SH-SY5Y (cell line): ENCODE measurements around the gene AGBL1.

Source experiments
- GATA2 ChIP-seq: IDR thresholded peaks from 2 replicates; pipeline ENCODE4 v1.6.1; 2011; ENCODE audit warnings: mild to moderate bottlenecking, low read depth, low read length
- GATA3 ChIP-seq: IDR thresholded peaks from 2 replicates; pipeline ENCODE4 v1.6.1; 2011; ENCODE audit warnings: low read depth, mild to moderate bottlenecking, low read length, moderate library complexity

DNA sequence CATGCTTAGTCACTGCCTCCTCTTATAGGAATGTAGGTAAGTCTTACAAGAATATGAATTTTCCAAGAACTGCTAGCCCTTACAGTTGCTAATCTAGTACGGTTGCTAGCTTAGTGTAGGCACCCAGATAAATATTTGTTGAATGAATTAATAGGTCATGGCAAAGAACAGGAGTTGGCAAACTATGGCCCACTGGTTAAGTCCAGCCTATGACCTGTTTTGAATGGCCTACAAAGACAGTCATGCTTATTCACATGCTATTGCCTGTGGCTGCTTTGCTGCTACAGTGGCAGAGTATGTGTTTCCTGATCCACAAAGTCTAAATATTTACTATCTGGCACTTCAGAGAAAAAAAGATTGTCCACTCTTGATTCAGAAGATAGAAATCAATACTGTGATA lies 631.8 kb downstream of the AGBL1 start:
- TF ChIP-seq GATA2 (no peak), GATA3 (no peak)
